ENCODE measurements around the gene SPEG.

Gene SPEG

DNA sequence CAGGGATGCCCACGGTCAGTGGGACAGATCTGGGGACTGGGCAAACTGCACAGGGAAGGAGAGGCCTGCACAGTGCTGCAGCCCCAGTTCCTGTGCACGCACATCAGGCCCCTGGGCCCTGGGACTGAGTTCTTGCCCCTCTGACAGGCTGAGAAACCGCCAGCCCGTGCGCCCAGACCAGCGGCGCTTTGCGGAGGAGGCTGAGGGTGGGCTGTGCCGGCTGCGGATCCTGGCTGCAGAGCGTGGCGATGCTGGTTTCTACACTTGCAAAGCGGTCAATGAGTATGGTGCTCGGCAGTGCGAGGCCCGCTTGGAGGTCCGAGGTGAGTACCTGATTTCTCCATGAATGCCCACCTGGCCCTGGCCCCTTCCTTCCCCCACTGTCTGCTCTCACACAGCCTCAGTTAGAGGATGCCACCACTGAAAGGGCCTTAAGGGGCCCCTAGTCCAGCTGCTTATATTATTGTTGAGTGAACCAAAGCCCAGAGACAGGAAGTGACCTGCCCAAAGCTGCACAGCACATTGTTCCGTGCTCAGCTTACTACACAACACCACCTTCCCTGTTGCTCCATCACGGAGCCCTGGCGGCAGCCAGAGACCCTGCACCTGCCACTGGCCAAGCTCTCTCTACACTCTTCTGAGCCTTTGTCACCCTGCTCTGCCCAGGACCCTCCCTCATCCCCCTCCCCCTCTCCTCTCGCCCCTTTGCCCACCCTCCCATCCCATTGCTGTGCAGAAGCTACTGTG, 29.8 kb downstream of the SPEG start:
- DNase-seq: no peak

DNA sequence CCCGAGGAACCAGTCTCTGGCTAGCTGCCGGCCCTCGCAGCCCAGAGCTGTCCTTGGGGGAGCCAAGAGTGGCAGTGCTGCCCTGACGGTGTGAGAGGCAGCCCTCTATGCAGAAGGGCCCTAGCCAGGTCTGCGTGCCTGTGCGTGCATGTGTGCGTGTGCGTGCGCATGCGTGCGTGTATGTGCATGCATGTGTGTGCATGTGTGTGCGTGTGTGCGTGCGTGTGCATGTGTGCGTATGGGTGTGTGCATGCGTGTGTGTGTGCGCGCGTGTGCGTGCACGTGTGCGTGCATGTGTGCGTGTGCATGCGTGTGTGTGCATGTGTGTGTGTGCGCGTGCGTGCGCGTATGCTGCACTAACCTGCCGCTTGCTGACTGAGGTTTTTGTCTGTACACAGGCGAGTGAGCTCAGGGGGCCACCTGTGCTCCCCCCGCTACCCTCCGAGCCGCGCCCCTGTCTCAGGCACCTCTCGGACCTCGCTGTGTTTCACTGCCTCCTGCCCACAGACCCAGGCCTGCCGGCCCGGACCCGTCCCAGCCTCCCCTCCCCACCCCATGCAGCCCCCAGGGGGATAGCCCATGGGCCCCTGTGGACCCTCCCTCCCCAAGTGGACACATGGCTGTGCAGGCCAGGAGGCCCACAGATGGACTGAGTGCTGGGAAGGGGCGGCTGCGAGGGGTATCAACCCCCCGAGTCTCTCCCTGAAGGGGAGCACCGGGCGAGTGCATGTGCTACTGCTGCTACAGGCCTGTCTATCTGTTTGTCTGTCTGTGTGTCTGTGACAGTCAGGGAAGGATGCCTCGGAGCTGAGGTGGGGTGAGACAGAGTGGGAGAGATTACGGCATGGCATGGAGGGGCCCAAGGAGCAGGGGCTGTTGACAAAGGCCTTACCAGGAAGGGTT, 31.3 kb downstream of the SPEG start:
- no peak for DNase-seq

DNA sequence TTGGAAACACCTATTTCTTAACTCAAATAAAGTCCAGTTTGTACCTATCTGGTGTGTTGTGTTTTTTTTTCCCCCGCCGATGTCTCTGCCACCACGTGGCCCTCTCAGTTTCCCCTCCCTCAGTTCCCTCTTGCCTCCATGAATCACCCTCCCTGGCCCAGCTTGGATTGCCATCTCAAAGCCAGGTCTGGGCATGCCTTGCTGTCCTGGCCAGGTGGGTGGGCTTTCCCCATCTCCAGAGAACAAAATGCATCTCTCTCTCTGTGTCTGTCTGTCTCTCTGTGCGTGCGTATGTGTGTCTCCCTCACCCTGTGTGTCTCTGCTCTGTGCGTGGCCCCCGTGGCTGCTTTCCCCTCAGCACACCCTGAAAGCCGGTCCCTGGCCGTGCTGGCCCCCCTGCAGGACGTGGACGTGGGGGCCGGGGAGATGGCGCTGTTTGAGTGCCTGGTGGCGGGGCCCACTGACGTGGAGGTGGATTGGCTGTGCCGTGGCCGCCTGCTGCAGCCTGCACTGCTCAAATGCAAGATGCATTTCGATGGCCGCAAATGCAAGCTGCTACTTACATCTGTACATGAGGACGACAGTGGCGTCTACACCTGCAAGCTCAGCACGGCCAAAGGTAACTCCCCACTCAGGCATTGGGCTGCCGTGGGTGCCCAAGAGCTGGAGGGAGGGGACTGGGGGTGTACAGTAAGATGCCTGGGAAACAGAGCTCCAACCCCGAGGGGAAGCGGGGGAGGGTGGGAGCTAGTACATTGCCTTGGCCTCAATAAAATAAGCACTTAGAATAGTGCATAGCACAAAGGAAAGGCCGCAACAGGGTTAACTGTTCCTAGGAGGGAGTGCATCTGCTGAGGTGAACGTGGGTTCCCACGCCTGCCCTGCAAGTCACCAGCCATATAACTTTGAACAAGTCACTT, 32.4 kb downstream of the SPEG start:
- DNase-seq: no peak

DNA sequence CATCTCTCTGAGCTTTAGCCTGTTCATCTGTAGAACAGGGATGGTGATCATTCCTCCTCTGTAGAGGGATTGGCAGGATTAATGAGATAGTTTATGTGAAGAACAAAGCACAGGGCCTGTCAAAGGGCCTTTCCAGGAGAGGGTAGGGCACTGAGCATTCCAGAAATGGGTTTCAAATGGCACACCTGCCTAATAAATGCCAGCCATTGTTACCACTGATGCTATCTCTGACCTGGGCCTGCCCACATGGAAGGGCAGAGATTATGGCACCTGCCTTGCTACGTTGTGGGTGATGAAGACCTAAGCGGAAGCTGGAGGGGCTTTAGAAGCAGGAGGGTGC, 33.1 kb downstream of the SPEG start:
- no peak for DNase-seq

DNA sequence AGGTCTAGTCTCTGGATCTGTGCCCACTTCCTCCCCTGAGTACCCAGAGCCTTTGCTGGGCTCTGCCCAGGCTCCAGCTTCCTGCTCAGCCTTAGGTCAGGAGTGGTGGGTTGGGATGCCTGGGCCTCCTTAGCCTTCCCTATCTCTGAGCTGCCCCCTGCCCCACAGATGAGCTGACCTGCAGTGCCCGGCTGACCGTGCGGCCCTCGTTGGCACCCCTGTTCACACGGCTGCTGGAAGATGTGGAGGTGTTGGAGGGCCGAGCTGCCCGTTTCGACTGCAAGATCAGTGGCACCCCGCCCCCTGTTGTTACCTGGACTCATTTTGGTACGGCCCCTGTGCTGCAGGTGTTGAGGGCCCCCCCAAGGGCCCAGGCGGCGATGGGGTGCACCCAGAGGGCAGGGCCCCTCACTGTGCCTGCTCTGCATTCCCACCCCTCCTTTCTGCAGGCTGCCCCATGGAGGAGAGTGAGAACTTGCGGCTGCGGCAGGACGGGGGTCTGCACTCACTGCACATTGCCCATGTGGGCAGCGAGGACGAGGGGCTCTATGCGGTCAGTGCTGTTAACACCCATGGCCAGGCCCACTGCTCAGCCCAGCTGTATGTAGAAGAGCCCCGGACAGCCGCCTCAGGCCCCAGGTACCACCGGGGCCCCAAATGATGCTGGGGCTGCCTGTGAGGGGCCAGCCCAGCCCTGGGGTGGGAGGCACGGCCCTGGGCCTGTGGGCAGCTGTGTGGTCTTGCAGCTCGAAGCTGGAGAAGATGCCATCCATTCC, 34.0 kb downstream of the SPEG start:
- no peak for DNase-seq

DNA sequence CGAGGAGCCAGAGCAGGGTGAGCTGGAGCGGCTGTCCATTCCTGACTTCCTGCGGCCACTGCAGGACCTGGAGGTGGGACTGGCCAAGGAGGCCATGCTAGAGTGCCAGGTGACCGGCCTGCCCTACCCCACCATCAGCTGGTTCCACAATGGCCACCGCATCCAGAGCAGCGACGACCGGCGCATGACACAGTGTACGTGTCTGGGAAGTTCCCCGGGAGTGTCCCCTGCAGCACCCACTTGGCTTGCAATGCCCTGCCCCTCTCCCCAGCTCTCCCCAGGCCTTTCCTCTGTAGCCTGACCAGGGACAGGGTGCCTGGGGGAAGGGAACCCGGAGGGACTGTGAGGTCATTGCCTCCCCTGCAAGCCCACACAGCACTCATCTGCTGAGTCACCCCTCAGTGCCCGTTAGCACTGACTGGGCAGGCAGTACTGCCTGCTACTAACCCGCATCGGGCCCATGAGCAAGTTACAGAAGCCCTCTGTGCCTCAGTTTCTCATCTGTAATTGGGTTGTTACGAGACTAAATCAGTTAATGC, 34.6 kb downstream of the SPEG start:
- peak; percentile 66 for DNase-seq

DNA sequence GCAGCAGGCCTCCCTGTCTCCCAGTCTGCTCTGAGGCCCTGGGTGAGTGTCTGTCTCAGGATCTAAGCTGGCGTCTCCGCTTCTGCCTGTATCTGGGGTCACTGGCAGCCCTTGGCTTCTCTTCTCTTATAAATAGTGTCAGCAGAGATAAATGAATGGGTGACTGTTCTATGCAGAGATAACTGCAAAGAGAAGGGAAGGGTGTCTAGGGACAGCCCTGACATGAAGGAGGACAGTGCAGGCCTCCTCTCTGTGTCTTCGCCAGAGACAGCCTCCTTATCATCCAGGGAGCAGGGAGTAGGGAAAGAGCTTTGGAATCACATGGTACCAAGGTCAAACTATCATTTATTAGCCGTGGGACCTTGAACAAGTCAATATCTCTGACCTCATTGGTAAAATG, 35.8 kb downstream of the SPEG start:
- DNase-seq: no peak

DNA sequence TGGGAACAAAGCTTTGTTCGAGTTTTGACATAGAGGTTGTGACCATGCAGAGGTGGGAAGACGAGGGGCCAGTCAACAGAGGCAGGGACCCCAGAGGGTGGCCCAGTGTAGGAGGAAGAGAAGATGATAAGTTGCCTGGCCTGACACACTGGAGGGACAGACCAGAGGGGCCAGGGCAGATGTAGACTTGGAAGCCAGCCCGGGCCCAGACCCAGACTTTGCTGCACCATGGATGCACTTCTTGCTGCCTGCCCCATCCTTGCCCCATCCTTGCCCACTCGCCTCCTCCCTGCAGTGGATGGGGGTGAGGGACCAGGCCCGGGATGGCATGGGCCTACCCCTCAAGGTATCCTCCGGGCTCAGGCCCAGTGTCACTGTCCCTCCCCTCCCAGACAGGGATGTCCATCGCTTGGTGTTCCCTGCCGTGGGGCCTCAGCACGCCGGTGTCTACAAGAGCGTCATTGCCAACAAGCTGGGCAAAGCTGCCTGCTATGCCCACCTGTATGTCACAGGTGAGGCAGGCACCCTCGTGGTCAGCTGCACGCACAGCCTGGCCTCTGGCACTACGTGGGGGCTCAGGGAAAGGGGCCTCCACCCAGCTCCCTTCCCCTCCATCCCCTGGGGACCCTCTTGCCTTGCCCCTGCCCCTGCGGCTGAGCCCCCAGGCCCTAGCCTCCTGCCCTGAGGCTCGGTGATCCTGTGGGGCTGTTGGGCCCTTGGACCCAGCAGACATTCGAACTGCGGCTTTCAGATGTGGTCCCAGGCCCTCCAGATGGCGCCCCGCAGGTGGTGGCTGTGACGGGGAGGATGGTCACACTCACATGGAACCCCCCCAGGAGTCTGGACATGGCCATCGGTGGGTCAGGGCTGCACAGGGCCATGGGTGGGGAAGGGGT, 37.1 kb downstream of the SPEG start:
- DNase-seq: no peak

DNA sequence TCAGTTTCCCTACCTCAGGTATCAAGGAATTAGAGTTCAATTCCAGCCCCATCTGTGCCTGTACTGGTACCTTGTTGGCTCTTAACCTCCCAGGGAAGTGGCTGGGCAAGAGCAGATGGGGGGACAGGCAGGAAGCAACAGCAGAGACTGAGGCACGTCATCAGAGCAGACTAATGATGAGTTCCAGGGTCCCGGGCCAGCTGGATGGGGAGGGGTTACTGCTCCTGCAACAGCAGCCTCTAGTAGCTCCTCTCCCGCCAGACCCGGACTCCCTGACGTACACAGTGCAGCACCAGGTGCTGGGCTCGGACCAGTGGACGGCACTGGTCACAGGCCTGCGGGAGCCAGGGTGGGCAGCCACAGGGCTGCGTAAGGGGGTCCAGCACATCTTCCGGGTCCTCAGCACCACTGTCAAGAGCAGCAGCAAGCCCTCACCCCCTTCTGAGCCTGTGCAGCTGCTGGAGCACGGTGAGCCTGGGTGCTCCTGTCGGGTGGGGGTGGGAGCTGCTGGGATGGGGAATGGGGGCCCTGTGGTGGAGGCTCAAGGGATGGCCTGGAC, 38.1 kb downstream of the SPEG start:
- no peak for DNase-seq

DNA sequence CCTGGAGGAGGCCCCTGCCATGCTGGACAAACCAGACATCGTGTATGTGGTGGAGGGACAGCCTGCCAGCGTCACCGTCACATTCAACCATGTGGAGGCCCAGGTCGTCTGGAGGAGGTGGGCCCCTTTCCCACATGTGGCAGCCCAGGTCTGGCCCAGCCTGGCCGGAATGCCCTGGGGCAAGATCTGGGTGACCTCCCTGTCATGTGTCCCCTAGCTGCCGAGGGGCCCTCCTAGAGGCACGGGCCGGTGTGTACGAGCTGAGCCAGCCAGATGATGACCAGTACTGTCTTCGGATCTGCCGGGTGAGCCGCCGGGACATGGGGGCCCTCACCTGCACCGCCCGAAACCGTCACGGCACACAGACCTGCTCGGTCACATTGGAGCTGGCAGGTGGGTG, 38.9 kb downstream of the SPEG start:
- DNase-seq: no peak

DNA sequence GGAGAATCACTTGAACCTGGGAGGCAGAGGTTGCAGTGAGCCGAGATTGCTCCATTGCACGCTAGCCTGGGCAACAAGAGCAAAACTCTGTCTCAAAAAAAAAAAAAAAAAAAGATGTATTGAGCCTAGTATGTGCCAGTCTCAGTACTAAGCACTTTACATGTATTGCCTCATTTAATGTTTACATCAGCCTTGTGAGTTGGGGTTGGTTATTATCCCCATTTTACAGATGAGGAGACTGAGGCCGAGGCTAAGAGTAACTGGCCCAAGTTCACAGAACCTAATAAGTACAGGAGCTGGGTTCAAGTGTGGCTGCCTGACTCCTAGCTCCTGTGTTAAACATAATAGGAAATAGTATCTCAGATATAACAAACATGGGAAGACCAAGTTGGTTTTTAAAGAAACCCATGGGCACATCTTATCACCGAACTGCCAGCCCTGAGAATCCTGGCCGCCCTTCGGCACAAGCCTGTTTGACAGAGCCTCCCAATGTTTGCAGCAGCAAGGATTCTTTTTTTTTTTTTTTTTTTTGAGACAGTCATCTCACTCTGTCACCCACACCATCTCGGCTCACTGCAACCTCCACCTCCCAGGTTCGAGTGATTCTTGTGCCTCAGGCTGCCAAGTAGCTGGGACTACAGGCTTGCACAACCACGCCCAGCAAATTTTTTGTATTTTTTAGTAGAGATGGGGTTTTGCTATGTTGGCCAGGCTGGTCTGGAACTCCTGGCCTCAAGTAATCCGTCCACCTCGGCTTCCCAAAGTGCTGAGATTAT, 39.8 kb downstream of the SPEG start:
- DNase-seq: no peak

DNA sequence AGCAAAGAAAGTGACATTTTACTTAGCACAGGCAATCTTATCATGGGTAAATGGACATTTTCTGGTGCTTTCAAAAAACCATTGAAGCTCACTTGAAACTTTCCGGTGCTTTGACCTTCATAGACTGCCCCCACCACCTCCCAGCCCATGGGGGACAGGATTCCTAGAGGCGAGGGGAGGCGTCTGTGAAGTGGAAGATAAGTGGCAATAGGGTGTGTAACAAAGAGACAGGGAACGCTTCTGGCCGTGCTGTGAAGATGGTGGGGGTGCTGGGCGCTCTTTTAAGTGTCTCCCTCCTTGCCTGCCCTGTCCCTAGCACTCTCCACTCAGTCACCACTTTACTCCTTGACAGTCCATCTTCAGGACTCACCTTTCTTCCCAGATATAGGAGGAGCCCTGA, 40.6 kb downstream of the SPEG start:
- no peak for DNase-seq

DNA sequence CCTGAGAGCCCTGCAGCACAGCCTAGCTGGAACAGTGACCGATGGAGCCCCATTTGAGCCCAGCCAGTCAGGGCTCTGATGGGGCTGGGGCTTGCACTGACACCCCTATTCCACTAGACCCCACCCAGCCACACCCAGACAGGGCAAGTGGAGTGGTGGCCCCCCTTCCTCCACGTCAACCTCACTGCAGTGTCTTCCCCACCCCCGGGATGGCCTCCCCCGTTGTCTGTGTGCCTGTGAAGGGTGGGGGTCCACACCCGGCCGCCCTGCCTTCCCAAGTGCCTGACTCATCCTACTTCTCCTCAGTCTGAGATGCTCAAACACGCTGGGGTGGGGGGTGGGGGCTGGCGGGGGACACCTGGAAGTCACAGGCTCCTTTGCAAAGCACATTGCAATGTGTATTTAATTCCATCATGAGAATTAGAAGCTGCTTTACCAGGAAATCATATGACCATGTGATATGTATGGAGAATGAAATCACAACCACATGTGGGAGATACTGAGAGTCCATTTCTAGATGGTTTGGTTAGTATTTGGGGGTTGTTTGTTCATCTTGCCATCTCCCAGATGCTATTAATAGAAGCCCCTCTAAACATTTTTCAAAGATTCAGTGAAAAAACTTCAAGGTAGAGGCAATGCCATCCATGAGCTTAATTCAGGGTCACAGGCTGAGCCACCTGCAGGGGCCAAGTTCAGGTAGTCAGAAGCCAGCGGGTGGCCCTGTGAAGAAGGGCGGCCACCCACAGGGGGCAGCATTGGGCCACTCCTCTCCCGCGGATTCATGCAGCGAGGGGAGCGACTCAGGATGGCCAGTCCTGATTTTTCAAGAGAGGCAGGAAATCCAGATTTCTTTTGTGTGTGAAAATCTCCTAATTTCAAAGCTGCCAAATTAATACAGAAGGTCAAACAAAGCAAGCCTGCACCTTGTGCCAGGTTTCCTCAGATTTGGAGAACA, 41.3 kb downstream of the SPEG start:
- peak; percentile 33 for DNase-seq

DNA sequence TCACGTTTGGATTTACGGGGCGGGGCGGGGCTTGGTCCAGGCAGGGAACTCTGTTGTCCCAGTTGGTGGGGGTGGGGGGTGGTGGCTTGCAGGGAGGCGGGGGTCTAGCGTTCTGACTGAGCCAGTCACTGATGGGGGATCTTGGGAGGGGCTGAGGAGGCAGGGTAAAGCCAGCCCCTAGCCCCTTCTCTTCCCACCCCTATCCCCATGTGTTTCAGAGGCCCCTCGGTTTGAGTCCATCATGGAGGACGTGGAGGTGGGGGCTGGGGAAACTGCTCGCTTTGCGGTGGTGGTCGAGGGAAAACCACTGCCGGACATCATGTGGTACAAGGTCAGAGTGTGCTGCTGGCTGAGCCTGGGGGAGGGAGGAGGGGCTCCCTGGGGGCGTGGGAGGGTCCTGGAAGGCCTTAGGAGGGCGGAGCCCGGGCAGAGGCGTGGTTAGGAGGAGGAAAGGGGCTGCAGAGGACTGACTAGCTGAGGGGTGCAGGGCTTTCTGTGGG, 42.1 kb downstream of the SPEG start:
- no peak for DNase-seq

DNA sequence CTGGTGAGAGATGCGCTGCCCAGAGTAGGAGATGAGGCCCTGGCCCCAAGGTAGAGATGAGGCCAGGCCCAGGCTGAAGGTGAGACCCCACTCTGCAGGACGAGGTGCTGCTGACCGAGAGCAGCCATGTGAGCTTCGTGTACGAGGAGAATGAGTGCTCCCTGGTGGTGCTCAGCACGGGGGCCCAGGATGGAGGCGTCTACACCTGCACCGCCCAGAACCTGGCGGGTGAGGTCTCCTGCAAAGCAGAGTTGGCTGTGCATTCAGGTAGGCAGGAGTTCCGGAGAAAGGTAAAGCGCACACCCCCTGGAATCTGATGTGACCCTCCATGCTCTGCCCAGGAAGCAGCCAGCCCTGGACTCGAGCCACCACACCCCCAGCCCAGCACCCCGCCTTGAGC, 42.5 kb downstream of the SPEG start:
- DNase-seq: no peak

DNA sequence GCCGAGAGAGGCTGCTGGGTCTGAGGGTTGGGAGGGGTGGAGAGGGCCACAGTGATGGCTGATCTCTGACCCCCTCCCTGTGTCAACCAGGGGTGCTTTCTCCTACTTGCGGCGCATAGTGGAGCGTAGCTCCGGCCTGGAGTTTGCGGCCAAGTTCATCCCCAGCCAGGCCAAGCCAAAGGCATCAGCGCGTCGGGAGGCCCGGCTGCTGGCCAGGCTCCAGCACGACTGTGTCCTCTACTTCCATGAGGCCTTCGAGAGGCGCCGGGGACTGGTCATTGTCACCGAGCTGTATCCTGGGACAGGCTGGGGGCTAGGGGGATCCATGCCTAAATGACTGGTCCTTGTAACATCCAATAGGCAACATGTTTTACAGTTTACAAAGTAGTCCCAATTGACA, 43.2 kb downstream of the SPEG start:
- DNase-seq: no peak

DNA sequence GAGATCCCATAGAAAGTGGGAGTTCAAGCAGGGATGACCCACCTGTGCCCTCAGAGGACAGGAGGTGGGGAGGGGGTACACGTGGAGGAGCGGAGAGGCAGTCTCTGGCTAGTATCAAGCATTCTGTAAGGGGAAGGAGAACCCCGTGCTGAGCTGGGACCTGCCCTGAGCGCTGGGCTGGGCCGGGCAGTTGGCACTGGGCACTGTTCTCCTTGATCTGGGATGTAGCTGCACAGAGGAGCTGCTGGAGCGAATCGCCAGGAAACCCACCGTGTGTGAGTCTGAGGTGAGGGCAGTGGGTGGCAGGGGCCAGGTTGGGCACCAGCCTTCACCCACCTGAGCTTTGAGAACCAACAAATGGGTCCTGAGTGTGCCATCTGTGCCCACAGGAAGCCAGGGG, 44.3 kb downstream of the SPEG start:
- DNase-seq: no peak

DNA sequence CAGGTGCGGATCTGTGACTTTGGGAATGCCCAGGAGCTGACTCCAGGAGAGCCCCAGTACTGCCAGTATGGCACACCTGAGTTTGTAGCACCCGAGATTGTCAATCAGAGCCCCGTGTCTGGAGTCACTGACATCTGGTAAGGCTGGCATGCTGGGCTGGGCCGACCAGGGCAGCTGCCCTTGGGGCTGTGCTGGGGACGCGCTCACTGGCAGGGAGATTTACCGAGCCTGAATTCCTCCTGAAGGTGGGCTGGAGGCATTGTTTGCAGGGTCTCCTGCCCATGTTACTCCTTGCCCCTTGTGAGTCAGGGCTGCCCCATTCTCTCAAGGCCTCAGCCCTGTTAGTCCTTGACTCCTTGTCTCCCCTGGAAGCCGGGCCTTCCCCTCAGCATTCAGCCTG, 45.4 kb downstream of the SPEG start:
- no peak for DNase-seq
